HepG2 (cell line): ENCODE data around the gene ACSS2. TPM values are rescaled to one million over a fixed set of nuclear protein-coding genes. Genes with fewer than 3 reads are reported as not detected.

Experiments
- GATAD2A ChIP-seq: IDR thresholded peaks from 2 replicates; pipeline ENCODE4 v1.6.1; 2016
- HNRNPH1 ChIP-seq: fragments of 200-400 bp; formaldehyde crosslinking; optimal IDR thresholded peaks from 2 replicates; pipeline ENCODE3; 2017; ENCODE audit warnings: mild to moderate bottlenecking, low read depth, low read length
- HNRNPUL1 ChIP-seq: fragments of 200-400 bp; formaldehyde crosslinking; IDR thresholded peaks from 2 replicates; pipeline ENCODE4 v1.6.1; 2017; ENCODE audit warnings: low read depth, mild to moderate bottlenecking, low read length, moderate library complexity
- POLR2AphosphoS5 ChIP-seq: IDR thresholded peaks from 2 replicates; pipeline ENCODE4 v1.6.1; 2012; ENCODE audit warnings: low read depth, low read length
- ZC3H4 ChIP-seq: sonication (generic); formaldehyde crosslinking; IDR thresholded peaks from 2 replicates; pipeline ENCODE4 v1.4.0; 2020; ENCODE audit warnings: missing genetic modification reagents, borderline replicate concordance
- ZNF615 ChIP-seq: sonication (generic); formaldehyde crosslinking; IDR thresholded peaks from 2 replicates; pipeline ENCODE4 v1.5.0; 2020; ENCODE audit warnings: mild to moderate bottlenecking, missing genetic modification reagents, borderline replicate concordance
- polyA plus RNA-seq, 8 experiments: library from polyadenylated mRNA; depleted of rRNA in 3 of 8; stranded (reverse) in 7 of 8; unstranded in 1 of 8; fragments of >200 nt; fragmentation: Illumina TruSeq in 4 of 8; extraction: Trizol in 4 of 8; gene quantifications; 2 replicates each; pipeline versions ENCODE4 v1.2.1 to v1.2.3, GENCODE V29; 2011 to 2016; ENCODE audit warnings: low read depth in 4 of 8, missing spikeins in 1 of 8, mixed read lengths in 1 of 8; ENCODE audit not compliant: insufficient read depth in 1 of 8
- total RNA-seq, 5 experiments: library from RNA; depleted of rRNA; stranded (reverse); fragments of >200 nt; fragmentation: Illumina TruSeq; extraction: Trizol; gene quantifications; 2 replicates each; pipeline ENCODE4 v1.2.3, GENCODE V29; 2016; ENCODE audit warnings: low read depth in 1 of 5
- TF ChIP-seq, protein P1 (sequence below): sonication (generic); formaldehyde crosslinking; IDR thresholded peaks from one replicate; pipeline ENCODE4 v1.5.1; 2020; ENCODE audit warnings: mild to moderate bottlenecking, missing genetic modification reagents; ENCODE audit errors: not compliant biosample characterization
- TF ChIP-seq, protein P2 (sequence below): sonication (generic); formaldehyde crosslinking; IDR thresholded peaks from 2 replicates; pipeline ENCODE4 v1.5.1; 2020; ENCODE audit warnings: mild to moderate bottlenecking, missing genetic modification reagents, borderline replicate concordance
- TF ChIP-seq, protein P3 (sequence below): sonication (generic); formaldehyde crosslinking; IDR thresholded peaks from 2 replicates; pipeline ENCODE4 v1.5.0; 2020; ENCODE audit warnings: missing genetic modification reagents
- TF ChIP-seq, protein P4 (sequence below): sonication (generic); formaldehyde crosslinking; conservative IDR thresholded peaks from 2 replicates; pipeline ENCODE4 v1.8.0; 2022; ENCODE audit warnings: missing genetic modification reagents
- TF ChIP-seq, protein P5 (sequence below): sonication (generic); formaldehyde crosslinking; IDR thresholded peaks from 2 replicates; pipeline ENCODE4 v1.5.0; 2020; ENCODE audit warnings: missing genetic modification reagents

ACSS2 gene
- total and polyA plus RNA-seq, 2 of the 13 experiments (the other 11 are each of a cell fraction or from before 2014, with no cell fraction given), result 72.8 to 89.7 TPM

DNA sequence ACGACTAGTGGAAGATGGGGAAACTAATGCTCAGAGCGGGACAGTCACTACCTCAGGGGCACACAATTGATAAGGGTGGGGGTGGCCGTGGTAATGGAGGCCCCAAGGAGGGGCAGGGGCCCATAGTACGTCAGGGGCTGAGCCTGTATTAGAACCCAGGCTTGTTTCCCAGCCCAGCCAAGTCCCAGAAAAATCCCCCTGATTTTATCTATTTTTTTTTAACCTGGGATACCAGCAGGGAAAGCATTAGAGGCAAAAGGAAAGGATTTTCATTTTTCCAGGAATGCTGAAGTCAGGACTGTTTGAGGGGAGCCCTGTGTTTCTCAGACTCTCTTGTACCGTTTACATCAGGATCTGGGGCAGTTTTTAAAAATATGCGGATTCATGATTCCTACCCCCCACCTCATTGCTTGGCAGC lies 79.6 kb downstream of the ACSS2 start (continued):
- TF ChIP-seq, protein P1, sequence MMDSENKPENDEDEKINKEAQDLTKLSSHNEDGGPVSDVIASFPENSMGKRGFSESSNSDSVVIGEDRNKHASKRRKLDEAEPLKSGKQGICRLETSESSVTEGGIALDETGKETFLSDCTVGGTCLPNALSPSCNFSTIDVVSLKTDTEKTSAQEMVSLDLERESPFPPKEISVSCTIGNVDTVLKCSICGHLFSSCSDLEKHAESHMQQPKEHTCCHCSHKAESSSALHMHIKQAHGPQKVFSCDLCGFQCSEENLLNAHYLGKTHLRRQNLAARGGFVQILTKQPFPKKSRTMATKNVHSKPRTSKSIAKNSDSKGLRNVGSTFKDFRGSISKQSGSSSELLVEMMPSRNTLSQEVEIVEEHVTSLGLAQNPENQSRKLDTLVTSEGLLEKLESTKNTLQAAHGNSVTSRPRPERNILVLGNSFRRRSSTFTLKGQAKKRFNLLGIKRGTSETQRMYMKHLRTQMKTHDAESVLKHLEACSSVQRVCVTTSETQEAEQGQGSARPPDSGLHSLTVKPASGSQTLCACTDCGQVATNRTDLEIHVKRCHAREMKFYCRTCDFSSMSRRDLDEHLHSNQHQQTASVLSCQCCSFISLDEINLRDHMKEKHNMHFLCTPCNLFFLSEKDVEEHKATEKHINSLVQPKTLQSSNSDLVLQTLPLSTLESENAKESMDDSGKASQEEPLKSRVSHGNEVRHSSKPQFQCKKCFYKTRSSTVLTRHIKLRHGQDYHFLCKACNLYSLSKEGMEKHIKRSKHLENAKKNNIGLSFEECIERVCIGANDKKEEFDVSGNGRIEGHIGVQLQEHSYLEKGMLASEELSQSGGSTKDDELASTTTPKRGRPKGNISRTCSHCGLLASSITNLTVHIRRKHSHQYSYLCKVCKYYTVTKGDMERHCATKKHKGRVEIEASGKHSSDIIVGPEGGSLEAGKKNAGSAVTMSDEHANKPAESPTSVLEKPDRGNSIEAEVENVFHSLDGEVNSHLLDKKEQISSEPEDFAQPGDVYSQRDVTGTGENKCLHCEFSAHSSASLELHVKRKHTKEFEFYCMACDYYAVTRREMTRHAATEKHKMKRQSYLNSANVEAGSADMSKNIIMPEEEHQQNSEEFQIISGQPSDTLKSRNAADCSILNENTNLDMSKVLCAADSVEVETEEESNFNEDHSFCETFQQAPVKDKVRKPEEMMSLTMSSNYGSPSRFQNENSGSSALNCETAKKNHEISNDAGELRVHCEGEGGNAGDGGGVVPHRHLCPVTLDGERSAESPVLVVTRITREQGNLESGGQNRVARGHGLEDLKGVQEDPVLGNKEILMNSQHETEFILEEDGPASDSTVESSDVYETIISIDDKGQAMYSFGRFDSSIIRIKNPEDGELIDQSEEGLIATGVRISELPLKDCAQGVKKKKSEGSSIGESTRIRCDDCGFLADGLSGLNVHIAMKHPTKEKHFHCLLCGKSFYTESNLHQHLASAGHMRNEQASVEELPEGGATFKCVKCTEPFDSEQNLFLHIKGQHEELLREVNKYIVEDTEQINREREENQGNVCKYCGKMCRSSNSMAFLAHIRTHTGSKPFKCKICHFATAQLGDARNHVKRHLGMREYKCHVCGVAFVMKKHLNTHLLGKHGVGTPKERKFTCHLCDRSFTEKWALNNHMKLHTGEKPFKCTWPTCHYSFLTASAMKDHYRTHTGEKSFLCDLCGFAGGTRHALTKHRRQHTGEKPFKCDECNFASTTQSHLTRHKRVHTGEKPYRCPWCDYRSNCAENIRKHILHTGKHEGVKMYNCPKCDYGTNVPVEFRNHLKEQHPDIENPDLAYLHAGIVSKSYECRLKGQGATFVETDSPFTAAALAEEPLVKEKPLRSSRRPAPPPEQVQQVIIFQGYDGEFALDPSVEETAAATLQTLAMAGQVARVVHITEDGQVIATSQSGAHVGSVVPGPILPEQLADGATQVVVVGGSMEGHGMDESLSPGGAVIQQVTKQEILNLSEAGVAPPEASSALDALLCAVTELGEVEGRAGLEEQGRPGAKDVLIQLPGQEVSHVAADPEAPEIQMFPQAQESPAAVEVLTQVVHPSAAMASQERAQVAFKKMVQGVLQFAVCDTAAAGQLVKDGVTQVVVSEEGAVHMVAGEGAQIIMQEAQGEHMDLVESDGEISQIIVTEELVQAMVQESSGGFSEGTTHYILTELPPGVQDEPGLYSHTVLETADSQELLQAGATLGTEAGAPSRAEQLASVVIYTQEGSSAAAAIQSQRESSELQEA (CRISPR knock-in tag), result no peak
- TF ChIP-seq POLR2AphosphoS5 (no peak), HNRNPUL1 (no peak), ZNF615 (CRISPR knock-in tag) (no peak), ZC3H4 (CRISPR knock-in tag) (no peak), HNRNPH1 (no peak), GATAD2A (CRISPR knock-in tag) (0 out of 2 replicates have a peak, but pooled peaks have one; percentile 9)
- TF ChIP-seq, protein P2, sequence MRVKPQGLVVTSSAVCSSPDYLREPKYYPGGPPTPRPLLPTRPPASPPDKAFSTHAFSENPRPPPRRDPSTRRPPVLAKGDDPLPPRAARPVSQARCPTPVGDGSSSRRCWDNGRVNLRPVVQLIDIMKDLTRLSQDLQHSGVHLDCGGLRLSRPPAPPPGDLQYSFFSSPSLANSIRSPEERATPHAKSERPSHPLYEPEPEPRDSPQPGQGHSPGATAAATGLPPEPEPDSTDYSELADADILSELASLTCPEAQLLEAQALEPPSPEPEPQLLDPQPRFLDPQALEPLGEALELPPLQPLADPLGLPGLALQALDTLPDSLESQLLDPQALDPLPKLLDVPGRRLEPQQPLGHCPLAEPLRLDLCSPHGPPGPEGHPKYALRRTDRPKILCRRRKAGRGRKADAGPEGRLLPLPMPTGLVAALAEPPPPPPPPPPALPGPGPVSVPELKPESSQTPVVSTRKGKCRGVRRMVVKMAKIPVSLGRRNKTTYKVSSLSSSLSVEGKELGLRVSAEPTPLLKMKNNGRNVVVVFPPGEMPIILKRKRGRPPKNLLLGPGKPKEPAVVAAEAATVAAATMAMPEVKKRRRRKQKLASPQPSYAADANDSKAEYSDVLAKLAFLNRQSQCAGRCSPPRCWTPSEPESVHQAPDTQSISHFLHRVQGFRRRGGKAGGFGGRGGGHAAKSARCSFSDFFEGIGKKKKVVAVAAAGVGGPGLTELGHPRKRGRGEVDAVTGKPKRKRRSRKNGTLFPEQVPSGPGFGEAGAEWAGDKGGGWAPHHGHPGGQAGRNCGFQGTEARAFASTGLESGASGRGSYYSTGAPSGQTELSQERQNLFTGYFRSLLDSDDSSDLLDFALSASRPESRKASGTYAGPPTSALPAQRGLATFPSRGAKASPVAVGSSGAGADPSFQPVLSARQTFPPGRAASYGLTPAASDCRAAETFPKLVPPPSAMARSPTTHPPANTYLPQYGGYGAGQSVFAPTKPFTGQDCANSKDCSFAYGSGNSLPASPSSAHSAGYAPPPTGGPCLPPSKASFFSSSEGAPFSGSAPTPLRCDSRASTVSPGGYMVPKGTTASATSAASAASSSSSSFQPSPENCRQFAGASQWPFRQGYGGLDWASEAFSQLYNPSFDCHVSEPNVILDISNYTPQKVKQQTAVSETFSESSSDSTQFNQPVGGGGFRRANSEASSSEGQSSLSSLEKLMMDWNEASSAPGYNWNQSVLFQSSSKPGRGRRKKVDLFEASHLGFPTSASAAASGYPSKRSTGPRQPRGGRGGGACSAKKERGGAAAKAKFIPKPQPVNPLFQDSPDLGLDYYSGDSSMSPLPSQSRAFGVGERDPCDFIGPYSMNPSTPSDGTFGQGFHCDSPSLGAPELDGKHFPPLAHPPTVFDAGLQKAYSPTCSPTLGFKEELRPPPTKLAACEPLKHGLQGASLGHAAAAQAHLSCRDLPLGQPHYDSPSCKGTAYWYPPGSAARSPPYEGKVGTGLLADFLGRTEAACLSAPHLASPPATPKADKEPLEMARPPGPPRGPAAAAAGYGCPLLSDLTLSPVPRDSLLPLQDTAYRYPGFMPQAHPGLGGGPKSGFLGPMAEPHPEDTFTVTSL (CRISPR knock-in tag), result peak; percentile 45; the same call in 1 of the 2 replicates
- TF ChIP-seq, protein P3, sequence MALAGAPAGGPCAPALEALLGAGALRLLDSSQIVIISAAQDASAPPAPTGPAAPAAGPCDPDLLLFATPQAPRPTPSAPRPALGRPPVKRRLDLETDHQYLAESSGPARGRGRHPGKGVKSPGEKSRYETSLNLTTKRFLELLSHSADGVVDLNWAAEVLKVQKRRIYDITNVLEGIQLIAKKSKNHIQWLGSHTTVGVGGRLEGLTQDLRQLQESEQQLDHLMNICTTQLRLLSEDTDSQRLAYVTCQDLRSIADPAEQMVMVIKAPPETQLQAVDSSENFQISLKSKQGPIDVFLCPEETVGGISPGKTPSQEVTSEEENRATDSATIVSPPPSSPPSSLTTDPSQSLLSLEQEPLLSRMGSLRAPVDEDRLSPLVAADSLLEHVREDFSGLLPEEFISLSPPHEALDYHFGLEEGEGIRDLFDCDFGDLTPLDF (CRISPR knock-in tag), result no peak
- TF ChIP-seq, protein P4, sequence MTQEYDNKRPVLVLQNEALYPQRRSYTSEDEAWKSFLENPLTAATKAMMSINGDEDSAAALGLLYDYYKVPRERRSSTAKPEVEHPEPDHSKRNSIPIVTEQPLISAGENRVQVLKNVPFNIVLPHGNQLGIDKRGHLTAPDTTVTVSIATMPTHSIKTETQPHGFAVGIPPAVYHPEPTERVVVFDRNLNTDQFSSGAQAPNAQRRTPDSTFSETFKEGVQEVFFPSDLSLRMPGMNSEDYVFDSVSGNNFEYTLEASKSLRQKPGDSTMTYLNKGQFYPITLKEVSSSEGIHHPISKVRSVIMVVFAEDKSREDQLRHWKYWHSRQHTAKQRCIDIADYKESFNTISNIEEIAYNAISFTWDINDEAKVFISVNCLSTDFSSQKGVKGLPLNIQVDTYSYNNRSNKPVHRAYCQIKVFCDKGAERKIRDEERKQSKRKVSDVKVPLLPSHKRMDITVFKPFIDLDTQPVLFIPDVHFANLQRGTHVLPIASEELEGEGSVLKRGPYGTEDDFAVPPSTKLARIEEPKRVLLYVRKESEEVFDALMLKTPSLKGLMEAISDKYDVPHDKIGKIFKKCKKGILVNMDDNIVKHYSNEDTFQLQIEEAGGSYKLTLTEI, result no peak
- TF ChIP-seq, protein P5, sequence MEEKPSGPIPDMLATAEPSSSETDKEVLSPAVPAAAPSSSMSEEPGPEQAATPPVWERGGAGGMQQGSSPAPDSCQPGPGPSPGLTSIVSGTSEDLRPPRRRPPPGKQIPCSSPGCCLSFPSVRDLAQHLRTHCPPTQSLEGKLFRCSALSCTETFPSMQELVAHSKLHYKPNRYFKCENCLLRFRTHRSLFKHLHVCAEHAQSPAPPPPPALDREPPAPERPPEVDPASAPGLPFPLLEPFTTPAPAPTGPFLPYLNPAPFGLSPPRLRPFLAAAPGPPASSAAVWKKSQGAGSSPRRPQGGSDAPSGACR (CRISPR knock-in tag), result no peak
